Measurements from ENCODE around the gene TMEM213.

The TMEM213 gene

GRCh38 chr7:138755842-138756590, 41.8 kb upstream of the TMEM213 start:
- no peaks in the 10 kb centered on the region for H3K36me3 ChIP-seq (ENCODE audit: insufficient read depth, low read length)
- H3K27ac ChIP-seq (ENCODE audit: low read length), result no peak overlapping the region
- TF ChIP-seq EZH2 (IDR thresholded peaks at IDR 0.05; ENCODE audit: borderline replicate concordance, low read depth, low read length, severe bottlenecking), result no peak
- TF ChIP-seq CTCF (IDR thresholded peaks at IDR 0.05; ENCODE audit: borderline replicate concordance, extremely low read depth, low read length, poor library complexity, severe bottlenecking), result no peak
- H3K4me1 ChIP-seq (ENCODE audit: insufficient read depth, low read length), result peaks cover 30% of the 10 kb centered on the region
- H3K4me2 ChIP-seq (ENCODE audit: insufficient read depth, low read length), result no peak overlapping the region
- H3K4me3 ChIP-seq (ENCODE audit: low read depth in 1 of 2, low read length in 2 of 2), result no peak overlapping the region
- no peaks in the 10 kb centered on the region for H3K27me3 ChIP-seq (ENCODE audit: insufficient read depth, low read length, poor library complexity)
- no peaks in the 10 kb centered on the region for H3K79me2 ChIP-seq (ENCODE audit: insufficient read depth, low read length)
- H3K9me3 ChIP-seq (ENCODE audit: insufficient read depth, low read length, severe bottlenecking), result no peaks in the 10 kb centered on the region
- ATAC-seq (ENCODE audit: insufficient read depth, low read depth), result no peak
- no peaks in the 10 kb centered on the region for H4K20me1 ChIP-seq (ENCODE audit: insufficient read depth, low read length)
- DNase-seq, result no peak
- H3K9ac ChIP-seq (ENCODE audit: low read depth, low read length), result no peak overlapping the region
- H2AFZ ChIP-seq (ENCODE audit: low read depth, low read length), result no peak overlapping the region

- Histone ChIP-seq H3K4me2 (ENCODE audit: insufficient read depth, low read length) (no peak overlapping the region), H3K27ac (ENCODE audit: low read length) (no peak overlapping the region), H4K20me1 (ENCODE audit: insufficient read depth, low read length) (no peaks in the 10 kb centered on the region), H3K4me3 (ENCODE audit: low read depth in 1 of 2, low read length in 2 of 2) (no peak overlapping the region), H2AFZ (ENCODE audit: low read depth, low read length) (no peak overlapping the region), H3K9ac (ENCODE audit: low read depth, low read length) (no peak overlapping the region), H3K27me3 (ENCODE audit: insufficient read depth, low read length, poor library complexity) (no peaks in the 10 kb centered on the region), H3K79me2 (ENCODE audit: insufficient read depth, low read length) (no peaks in the 10 kb centered on the region), H3K9me3 (ENCODE audit: insufficient read depth, low read length, severe bottlenecking) (no peaks in the 10 kb centered on the region), H3K36me3 (ENCODE audit: insufficient read depth, low read length) (no peaks in the 10 kb centered on the region), H3K4me1 (ENCODE audit: insufficient read depth, low read length) (peaks cover 27% of the 10 kb centered on the region)
- ATAC-seq (ENCODE audit: insufficient read depth, low read depth), result no peak
- DNase-seq, result no peak
- TF ChIP-seq EZH2 (IDR thresholded peaks at IDR 0.05; ENCODE audit: borderline replicate concordance, low read depth, low read length, severe bottlenecking), result no peak
- no peak for TF ChIP-seq CTCF (IDR thresholded peaks at IDR 0.05; ENCODE audit: borderline replicate concordance, extremely low read depth, low read length, poor library complexity, severe bottlenecking)
These were observed 41.1 kb upstream of the TMEM213 start for GRCh38 chr7:138756591-138757242.

GRCh38 chr7:138768241-138768640, 29.6 kb upstream of the TMEM213 start:
- no peaks in the 10 kb centered on the region for H4K20me1 ChIP-seq (ENCODE audit: insufficient read depth, low read length)
- TF ChIP-seq EZH2 (IDR thresholded peaks at IDR 0.05; ENCODE audit: borderline replicate concordance, low read depth, low read length, severe bottlenecking), result no peak
- no peak for TF ChIP-seq CTCF (IDR thresholded peaks at IDR 0.05; ENCODE audit: borderline replicate concordance, extremely low read depth, low read length, poor library complexity, severe bottlenecking)
- ATAC-seq (ENCODE audit: insufficient read depth, low read depth), result no peak
- H3K4me1 ChIP-seq (ENCODE audit: insufficient read depth, low read length), result 0 out of 2 replicates have a peak, but pooled peaks cover 2% of the 10 kb centered on the region
- no peaks in the 10 kb centered on the region for H3K36me3 ChIP-seq (ENCODE audit: insufficient read depth, low read length)
- H3K4me2 ChIP-seq (ENCODE audit: insufficient read depth, low read length), result no peak overlapping the region
- H3K9me3 ChIP-seq (ENCODE audit: insufficient read depth, low read length, severe bottlenecking), result no peaks in the 10 kb centered on the region
- H3K27me3 ChIP-seq (ENCODE audit: insufficient read depth, low read length, poor library complexity), result no peaks in the 10 kb centered on the region
- no peak overlapping the region for H3K4me3 ChIP-seq (ENCODE audit: low read depth in 1 of 2, low read length in 2 of 2)
- no peak overlapping the region for H3K9ac ChIP-seq (ENCODE audit: low read depth, low read length)
- H2AFZ ChIP-seq (ENCODE audit: low read depth, low read length), result no peak overlapping the region
- no peak for DNase-seq
- H3K79me2 ChIP-seq (ENCODE audit: insufficient read depth, low read length), result no peaks in the 10 kb centered on the region
- no peak overlapping the region for H3K27ac ChIP-seq (ENCODE audit: low read length)

All from DND-41 (cell line).